T-helper 22 cell (primary cell): ENCODE measurements around the gene SRPK2.

Experiments used
- DNase-seq: peaks from one replicate; pipeline ENCODE4 v3.0.0-alpha.2; 2020; ENCODE audit warnings: low read depth

SRPK2 gene

DNA sequence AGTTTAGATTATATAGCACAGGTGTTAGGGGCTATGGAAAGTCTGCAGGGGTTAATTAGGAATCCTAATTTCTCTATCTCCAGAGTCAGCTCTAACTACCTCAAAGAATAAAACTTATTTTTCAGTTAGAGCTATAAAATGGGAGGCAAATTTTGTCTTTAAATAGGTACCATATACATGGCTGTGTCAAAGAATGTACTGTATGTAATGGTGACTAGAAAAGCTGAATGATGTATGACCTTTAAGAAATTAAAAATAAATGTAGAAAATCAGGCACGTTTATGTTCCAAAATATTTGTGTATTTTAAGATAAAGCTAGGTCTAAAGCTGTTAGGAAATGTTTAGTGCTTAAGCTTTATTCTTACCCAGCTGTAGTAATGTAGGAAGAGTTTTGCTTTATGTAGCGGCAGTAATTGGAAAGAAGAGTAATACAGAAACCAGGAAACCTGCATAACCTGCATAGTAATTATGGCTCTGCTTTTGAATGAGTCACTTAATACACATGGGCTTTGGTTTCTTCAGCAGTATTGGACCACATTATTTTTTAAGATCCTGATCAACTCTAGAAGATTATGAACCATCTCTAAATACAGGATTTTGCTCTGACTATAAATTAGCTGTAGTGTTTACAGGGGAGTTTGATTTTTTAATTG, 289.7 kb downstream of the SRPK2 start:
- no peak for DNase-seq

DNA sequence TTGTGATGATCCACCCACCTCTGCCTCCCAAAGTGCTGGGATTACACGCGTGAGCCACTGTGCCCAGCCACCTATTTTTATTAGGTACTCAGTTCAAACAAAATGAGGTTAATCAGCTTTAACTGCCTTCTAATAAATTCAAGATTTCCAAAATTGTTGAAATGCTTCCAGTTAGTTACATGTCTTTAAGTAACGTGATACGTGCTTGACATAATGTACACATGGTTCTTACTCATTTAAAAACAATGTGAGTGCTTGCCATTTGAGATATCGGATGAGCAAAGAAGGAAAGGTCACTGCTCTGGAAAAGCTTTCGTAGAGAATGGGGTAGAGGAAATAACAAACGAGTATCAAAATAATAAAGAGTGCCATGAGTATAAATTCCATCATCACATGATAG, 291.1 kb downstream of the SRPK2 start:
- no peak for DNase-seq

DNA sequence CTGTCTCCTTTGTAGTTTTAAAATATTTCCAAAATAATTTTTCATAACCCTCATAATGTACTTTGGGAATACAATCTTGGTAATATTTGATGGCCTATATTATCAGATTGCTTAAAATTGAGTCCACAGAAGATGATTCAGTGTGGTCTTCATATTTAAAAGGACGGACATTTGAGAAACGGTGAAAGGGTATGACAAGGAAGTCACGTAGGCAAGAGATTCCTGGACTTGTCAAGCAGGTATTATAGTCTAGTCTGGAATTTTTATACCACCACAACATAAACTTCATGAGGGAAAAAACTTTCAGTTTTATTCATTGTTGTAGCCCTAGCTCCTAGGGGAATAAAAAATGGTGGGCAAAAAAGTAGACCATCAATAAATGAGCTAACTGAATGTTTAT, 292.4 kb downstream of the SRPK2 start:
- no peak for DNase-seq

DNA sequence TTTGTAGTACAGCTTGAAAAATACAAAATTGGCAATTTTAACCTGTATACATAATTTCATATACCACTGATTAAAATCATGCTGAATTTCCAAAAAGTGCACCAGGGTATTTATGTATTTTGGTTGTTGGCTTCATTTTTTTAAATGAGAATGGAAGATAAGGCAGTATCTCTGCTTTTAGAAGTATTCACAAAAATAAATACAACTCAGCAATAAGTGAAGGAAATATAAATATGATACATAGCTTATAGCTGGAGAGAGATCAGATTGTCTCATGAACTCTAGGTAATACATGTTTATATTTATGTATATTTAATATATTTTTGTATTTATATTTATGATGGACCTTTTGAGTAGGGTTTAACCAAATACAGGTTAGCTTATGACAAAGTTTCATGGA, 293.8 kb downstream of the SRPK2 start:
- DNase-seq = no peak

DNA sequence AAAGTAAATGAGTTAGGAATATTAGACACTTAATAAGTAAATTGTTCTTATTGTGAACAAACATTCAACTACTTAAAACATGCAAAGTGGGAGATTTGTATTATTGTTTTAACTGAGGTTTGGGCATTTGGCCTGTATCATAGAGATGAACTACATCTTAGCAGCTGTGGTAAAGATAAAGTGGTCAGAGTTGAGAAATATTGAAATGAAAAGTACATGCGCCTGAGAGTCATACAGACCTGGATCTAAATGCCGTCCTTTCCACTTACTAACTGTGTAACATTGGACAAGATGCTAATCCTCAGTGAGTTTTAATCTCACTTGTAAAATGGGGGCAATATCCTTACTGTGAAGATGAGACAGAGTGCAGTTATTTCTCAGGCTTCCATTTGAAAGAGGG, 300.3 kb downstream of the SRPK2 start:
- no peak for DNase-seq

DNA sequence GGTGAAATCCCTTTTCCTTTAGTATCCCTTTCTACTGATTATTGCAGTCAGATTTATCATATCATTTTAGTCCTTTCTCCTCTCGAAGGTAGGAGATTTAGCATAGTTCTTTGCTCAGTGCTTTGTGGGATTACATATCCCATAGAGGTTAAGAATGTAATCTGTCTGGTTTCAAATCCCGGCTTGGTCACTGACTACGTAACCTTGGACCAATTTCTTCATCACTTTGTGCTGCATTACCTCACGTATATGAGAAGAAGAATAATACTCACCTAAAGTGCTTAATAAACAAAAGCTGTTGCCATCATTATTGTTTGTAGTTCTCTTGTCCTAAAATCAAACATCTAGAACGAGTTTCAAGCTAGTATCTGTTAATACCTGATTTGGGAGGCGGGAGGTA, 300.7 kb downstream of the SRPK2 start:
- no peak for DNase-seq

DNA sequence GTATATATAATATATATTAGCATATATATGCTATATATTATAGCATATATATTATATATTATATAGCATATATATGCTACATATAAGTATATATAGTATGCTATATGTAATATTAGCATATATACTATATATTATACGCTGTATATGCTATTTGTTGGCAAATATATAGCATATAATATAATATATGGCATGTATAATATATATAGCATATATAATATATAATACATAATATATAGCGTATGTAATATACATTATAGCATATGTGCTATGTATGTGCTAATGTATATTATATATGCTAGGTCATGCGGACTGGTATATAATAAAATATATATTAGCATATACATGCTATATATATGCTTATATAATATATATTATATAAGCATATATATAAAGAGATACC, 301.9 kb downstream of the SRPK2 start:
- no peak for DNase-seq

DNA sequence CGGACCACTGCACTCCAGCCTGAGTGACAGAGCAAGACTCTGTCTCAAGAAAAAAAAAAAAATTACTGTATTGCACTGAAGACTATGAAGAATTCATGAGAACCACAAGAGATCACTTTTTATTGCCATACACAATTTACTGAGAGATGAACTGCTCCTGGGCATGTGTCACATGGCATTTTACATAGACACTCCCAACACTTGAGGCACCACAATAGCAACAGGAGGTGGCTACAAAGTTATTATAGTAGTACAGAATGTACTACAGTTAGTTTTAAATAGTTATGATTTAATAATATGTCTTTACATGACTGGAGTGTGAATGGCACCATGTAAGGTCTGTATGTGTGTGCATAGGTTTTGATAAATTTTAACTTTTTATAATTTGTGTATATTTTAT, 304.1 kb downstream of the SRPK2 start:
- DNase-seq = no peak

DNA sequence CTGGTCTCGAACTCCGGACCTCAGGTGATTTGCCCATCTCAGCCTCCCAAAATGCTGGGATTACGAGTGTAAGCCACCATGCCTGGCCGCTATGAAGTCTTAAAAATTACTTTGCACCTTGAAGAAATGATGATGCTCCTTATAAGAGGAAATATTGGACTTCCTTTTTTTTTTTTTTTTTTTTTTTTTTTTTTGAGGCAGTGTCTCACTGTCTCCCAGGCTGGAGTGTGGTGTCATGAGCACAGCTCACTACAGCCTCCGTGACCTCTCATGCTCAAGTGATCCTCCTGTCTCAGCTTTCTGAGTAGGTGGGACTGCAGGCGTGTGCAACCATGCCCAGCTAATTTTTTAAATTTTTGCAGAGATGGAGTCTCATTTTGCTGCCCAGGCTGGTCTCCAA, 309.4 kb downstream of the SRPK2 start:
- no peak for DNase-seq

DNA sequence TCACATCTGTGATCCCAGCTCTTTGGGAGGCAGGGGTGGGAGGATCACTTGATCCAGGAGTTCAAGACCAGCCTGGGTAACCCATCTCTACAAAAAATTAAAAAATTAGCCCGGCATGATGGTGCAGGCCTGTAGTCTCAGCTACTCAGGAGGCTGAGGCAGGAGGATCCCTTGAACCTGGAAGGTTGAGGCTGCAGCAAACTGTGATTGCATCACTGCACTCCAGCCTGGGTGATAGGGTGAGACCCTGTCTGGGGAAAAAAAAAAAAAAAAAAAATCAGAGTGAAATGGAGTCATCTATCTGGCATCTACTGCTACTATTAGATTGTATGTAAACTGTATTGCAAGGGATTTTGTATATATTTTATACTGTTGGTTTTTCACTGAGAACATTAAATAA, 315.6 kb downstream of the SRPK2 start:
- DNase-seq = no peak

DNA sequence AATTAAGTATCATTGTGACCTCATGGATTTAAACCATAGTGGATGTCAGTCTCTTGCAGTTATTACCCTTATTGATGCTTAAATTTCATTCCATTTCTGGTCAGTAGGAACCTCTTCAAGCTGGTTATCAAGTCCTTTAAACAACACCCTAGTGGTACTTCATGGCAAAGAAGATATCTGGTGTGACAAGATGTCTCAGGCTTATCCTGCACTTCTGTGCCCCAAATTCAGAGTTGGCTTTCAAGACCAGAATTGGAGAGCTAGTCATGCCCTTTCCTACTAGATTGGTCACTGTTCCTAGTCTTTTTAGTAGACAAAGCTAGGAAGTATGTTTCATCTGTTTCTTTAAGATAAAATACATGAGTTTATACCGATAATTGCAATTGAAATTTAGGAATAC, 319.8 kb downstream of the SRPK2 start:
- no peak for DNase-seq

DNA sequence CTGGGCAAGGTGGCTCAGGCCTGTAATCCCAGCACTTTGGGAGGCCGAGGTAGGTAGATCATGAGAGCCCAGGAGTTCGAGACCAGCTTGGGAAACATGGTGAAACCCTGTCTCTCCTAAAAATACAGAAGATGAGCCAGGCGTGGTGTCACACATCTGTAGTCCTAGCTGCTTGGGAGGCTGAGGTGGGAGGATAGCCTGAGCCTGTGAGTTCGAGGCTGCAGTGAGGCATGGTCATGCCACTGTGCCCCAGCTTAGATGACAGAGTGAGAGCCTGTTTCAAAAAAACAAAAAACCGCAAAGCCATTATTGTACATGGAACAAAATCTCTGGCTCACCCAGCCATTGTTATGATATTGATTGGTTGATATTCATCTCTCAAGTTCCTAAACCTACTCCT, 321.0 kb downstream of the SRPK2 start:
- DNase-seq = no peak
